Brain microvascular endothelial cell (primary cell): Measurements from ENCODE around the gene RBFOX2.
A peak's percentile ranks its signal among the peaks of the same experiment; 100 is the strongest.

ENCODE experiments used
- DNase-seq: peaks from one replicate; pipeline ENCODE4 v3.0.0-alpha.2; 2020
- H3K27ac ChIP-seq: fragments of 250-450 bp; sonication (Bioruptor Pico); 2 replicates; pipeline ENCODE4 v1.5.1; 2020; ENCODE audit warnings: mild to moderate bottlenecking, moderate library complexity
- H3K27me3 ChIP-seq: fragments of 250-450 bp; sonication (Bioruptor Pico); replicated peaks from 2 replicates; pipeline ENCODE4 v1.5.1; 2020; ENCODE audit warnings: mild to moderate bottlenecking
- H3K36me3 ChIP-seq: fragments of 250-450 bp; sonication (Bioruptor Pico); replicated peaks from 2 replicates; pipeline ENCODE4 v1.5.1; 2020; ENCODE audit warnings: mild to moderate bottlenecking
- H3K4me3 ChIP-seq: 2 replicates; pipeline ENCODE4 v1.5.1; 2011; ENCODE audit warnings: low read depth, mild to moderate bottlenecking, control low read depth, low read length, moderate library complexity
- CTCF ChIP-seq: IDR thresholded peaks from 2 replicates; pipeline ENCODE4 v1.5.1; 2011; ENCODE audit warnings: low read depth, mild to moderate bottlenecking, moderate library complexity, low read length, control low read depth, inconsistent platforms; ENCODE audit errors: missing control alignments
- in situ Hi-C: cut with HindIII; loops from 2 replicates; pipeline ENCODE4 v1.10.0; 2017; ENCODE audit warnings: low sequenced_read_pairs, low pct_ligation_motif_present

Gene RBFOX2

GRCh38 chr22:36069368-36069767, 40.7 kb upstream of the RBFOX2 start:
- H3K27me3 ChIP-seq, result no peaks in the 10 kb centered on the region
- in situ Hi-C loops, result no loop called here
- no peaks in the 10 kb centered on the region for H3K36me3 ChIP-seq
- DNase-seq, result no peak
- no peak overlapping the region for H3K4me3 ChIP-seq
- TF ChIP-seq CTCF, result no peak
- no peak overlapping the region for H3K27ac ChIP-seq

- Histone ChIP-seq H3K36me3 (no peaks in the 10 kb centered on the region), H3K4me3 (no peak overlapping the region), H3K27me3 (no peaks in the 10 kb centered on the region), H3K27ac (no peak overlapping the region)
- in situ Hi-C loops, result no loop called here
- DNase-seq, result no peak
- no peak for TF ChIP-seq CTCF
Observed at GRCh38 chr22:36068776-36069344, 40.2 kb upstream of the RBFOX2 start.

- DNase-seq, result no peak
- no peaks in the 10 kb centered on the region for H3K27me3 ChIP-seq
- no peaks in the 10 kb centered on the region for H3K36me3 ChIP-seq
- no peak for TF ChIP-seq CTCF
- in situ Hi-C loops, result no loop called here
- H3K4me3 ChIP-seq, result no peak overlapping the region
- no peak overlapping the region for H3K27ac ChIP-seq
Observed at GRCh38 chr22:36067235-36067558, 38.6 kb upstream of the RBFOX2 start.

- Histone ChIP-seq H3K4me3 (peak overlapping the region; percentile 64), H3K27me3 (no peaks in the 10 kb centered on the region), H3K27ac (peak overlapping the region; percentile 67), H3K36me3 (no peaks in the 10 kb centered on the region)
- peak; percentile 84 for DNase-seq
- in situ Hi-C loops, result no loop called here
- peak; percentile 93 for TF ChIP-seq CTCF
Observed at GRCh38 chr22:36065775-36066544, 37.3 kb upstream of the RBFOX2 start.

- no peak for DNase-seq
- H3K36me3 ChIP-seq, result no peaks in the 10 kb centered on the region
- peak overlapping the region; percentile 67 for H3K27ac ChIP-seq
- no peaks in the 10 kb centered on the region for H3K27me3 ChIP-seq
- in situ Hi-C loops, result no loop called here
- TF ChIP-seq CTCF, result no peak
- peak overlapping the region; percentile 64 for H3K4me3 ChIP-seq
Observed at GRCh38 chr22:36065462-36065774, 36.8 kb upstream of the RBFOX2 start.

- Histone ChIP-seq H3K27me3 (no peaks in the 10 kb centered on the region), H3K36me3 (no peaks in the 10 kb centered on the region), H3K4me3 (no peak overlapping the region), H3K27ac (no peak overlapping the region)
- TF ChIP-seq CTCF, result no peak
- in situ Hi-C loops, result no loop called here
- no peak for DNase-seq
Observed at GRCh38 chr22:36064358-36064757, 35.7 kb upstream of the RBFOX2 start.
